NK-92 (cell line): ENCODE measurements around the gene CCDC69.
"Not testable (repeated sequence)": the region's sequence is repeated elsewhere in the genome, so short reads cannot be mapped to it uniquely, and the experiment has no call there.

Source experiments
- DNase-seq: peaks from one replicate; lab custom pipeline; 2025; ENCODE audit not compliant: unreplicated experiment; lab: John Stamatoyannopoulos, UW

CCDC69 gene

DNA sequence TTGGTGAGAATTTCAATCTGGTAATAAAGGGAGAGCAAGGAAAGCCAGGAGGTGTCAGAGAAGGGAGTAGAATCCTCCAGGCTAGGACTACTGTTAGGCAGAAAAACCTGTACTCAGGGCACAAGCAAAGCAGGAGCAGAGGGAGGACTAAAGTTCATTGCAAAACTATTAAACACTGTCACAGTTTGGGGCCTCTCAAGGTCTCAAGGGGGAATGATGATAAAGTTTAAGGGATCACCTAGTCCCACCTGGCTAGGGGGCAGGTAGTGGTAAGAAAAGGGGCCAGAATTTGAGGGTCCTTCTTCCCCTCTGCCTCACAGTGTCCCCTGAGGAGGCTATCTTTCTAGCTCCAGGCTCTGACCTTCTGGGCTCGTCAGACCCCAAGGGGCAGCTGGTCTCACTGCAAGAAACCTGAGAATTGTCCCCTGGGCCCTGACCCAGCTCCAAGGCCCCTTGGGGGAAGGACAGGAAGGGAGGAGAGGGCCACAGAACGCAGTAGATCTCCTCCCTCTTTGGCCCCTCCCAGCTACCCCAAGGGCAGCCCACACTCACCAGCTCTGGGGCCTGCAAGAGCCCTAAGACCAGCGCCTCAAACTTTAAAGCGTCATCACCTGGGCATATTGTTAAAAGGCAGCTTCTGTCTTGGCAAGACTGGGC lies 974 bp downstream of the CCDC69 start:
- no peak for DNase-seq

DNA sequence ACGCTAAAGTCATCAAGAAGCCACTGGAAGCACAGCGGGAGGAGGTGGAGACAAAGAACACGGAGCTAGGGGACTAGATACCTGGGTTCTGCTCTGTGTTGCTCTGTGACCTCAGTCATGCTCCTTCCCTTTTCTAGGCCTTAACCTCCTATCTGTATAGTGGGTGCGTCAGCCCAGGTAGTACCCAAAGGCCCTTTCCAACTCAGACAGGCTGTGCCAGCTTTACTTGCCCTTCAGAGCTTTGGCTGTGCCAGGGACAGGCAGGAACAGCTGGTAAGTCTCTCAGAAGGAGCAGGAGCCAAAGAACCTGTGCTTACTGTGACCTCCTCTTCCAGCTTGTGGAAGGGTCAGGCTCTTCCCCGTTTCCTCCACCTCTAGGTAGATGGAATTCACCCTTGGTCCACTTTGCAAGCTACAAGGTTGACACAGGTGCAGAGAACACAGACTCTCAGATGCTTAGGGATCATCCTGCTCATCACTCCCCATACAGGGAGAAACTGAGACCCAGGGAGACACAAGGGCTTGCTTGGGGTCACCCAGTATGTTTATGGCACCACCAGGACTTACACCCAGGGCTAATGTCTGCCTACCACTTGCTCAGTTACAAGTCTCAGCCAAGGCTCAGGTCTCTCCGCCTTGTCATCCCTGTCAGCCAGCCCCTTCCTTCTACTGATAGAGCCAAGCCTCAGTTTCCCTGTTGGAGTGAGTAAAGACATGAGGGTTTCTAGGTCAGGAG lies 1.7 kb downstream of the CCDC69 start:
- DNase-seq: no peak

DNA sequence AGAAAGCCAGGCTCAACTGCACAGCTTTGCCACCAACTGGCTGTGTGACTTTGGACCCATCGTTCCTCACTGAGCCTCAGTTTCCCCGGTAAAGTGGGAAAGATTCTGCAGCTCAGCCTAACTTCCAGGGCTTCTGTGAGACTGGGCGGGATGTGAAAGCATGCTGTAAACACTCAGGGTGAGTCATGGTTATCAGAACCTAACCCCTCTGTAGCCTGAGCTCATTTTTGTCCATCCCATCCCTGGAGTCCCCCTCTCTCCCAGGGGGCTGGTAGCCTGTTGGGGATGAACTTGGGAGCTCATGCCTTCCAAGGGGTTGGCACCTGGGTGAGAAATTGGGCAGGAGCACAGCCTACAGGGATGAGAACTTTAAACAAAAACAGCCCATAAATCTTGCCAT lies 2.3 kb downstream of the CCDC69 start:
- DNase-seq: no peak

DNA sequence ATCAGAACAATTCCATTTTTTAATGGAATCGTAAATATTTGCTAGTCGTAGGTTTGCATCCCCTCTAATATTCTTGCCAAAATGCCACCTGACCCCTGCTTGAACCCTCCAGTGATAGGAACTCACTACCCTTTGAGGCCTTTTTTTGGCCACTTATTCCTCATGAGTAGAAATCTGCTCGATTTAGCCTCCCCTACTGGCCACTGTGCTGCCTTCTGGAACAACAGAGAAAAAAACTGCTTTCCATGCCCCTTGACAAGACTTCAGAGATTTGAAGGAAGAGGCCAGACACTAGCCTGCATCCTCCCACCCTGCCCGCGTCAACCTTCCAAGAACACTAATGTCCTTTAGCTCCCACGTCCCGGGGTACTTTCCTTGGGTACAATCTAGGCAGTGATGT lies 4.1 kb downstream of the CCDC69 start:
- DNase-seq: no peak

DNA sequence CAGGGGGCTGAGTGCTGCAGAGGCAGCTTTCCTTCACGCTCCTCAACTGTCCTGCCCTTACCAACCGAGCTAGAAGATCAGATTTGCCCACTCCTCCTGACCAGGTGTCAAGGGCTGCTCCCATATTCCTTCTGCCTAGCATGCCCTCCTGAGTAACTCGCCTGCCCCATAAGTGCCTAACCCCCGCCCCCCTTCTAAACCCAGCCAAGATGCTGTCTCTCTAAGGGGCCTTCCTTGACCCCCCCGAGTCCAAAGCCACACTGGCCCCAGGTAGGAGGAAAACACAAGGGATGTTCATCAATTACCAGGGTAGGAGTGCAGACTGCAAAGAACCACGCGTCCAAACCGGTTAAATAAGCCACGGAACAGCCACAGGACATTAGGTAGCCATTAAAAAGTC lies 4.8 kb downstream of the CCDC69 start:
- DNase-seq: no peak

DNA sequence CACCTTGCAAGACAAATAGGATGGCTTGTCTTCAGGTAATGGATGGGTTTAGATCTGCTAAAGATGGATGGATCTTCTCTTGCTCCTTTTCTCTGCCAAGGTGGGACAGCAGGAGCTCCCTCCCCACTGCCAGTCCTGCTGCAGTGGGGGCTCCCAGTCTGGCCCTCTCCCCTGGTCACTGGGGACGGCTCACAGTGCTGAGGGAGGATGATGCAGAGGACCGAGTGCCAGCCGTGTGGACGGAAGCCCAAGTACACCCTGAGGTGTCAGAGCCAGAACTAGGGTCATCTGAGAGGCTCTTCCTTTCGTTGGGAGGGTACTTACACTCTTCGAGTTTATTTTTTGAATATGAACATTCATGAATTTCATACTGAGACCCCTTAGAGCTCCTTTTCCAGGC lies 5.7 kb downstream of the CCDC69 start:
- DNase-seq: no peak

DNA sequence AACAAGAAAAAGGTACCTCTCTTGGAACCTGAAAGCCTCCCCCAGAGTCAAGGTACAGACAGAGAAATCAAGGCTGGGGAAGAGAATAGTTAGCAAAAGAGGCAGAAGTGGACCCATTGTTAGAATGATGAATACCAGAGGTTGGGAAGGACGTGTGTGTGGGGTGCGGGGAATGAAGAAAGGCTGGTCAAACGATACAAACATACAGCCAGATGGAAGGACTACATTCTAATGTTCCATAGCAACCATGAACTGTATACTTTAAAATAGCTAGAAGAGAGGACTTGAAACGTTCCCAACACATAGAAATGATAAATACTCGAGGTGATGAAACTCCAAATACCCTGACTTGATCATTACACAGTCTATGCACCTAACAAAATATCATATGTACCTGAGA lies 7.1 kb downstream of the CCDC69 start:
- no peak for DNase-seq

DNA sequence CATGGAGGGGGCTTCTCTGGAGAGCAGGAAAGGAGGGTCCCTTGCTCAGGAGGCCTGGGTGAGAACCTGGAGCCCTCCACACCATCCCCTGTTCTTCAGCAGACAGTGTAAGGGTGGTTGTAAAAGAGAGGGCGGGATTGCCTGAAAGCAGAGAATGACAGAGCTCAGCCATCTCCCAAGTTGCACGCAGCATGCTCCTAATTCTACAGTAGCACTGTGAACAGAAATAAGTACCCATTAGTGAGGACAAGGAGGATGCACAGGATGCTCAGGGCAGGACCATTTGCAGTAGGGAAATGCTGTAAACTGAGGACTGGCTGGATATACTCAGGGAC lies 8.4 kb downstream of the CCDC69 start:
- DNase-seq: no peak

DNA sequence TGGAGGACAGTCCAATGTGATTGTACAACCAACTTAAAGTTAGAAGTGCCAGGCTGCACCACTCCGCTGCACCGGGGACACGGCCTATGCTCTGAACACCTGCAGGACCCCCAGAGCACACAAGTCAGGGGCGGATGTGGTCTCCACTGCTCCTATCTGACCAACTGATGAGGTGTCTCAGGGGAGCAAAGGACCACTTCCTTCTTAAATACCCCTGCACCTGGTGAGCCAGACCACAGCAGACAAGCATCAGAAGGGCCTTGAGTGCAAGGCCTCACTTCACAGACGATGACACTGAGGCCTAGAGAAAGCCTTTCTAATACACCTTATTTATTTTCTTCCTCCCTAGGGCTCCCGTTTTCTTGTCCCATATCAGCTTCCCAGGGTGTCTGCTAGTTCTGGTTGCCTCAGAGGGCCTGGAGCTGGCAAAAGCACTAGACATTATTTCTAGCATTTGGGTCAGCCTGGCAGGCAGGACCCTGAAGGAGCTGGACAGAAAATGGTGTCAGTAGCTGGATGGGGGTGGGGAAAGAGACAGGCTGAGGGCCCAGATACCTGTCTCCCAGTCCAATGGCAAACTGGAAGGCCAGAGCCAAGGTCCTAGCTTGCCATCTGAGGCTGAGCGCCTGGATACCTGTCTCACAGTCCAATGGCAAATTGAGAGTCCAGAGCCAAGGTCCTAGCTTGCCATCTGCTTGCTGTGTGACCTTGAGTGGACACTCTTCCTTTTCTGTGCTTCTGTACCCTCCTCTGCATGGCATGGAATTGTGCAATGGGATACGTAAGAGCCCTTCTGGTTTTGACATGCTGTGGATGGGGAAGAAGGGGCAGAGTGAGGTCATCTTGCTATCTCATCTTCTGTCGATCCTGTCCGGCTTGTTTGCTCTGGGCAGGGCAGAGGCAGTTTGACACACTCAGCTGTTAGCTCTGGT lies 9.0 kb downstream of the CCDC69 start:
- DNase-seq: no peak

DNA sequence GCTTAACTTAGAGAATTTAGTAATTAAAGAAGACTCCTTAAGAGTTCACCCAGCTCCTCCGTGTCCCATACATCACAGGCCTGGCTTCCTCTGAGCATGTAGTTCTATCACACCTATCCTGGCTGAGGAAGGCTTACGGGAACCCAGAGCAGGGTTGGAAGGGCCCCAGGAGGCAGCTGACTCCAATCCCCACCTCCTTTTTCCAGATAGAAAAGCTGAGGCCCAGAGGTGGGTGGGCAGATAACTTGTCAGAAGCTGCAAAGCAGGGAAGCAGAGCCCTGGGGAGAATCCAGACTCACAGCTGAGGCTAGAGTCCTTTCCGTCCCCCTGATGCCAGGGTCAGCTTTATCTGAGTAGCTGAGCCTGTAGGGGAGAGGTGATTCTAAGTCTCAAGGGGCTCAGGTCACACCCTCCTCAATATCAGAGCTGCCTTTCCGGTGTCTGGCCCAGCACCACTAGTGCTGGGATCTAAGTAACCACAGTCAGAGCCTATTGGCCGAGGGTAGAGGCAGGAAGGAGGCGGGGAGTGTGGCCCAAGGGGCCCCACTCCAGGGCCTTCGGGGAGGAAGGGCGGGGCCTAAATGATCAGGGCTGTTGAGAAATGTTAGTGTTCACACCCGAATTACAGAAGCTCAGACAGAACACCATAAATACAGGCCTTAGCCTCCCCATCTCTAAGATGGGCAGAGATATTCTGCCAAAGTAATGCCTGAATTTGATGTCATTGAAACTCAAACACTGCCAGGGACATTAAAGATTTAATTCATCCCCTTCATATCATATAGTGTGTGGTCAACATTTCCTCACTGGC lies 9.9 kb downstream of the CCDC69 start:
- peak; percentile 27 for DNase-seq

DNA sequence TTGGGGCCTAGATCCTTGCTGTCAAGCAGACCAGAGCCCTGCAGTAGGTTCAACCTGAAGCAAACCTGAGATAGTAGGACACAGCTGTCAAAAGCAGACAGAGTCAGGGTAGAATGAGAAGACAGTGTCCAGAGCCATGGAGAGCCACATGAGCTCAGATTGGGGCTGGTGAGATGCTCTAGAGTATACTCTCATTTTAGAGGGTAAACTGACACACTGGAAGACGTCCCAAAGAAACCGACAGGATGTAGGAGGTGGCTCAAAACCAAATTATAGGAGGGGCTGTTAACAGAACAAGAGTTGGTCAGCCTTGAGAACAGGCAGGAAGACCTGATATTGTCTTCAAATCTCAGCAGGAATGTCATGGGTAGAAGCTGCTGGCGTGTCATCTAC lies 11.5 kb downstream of the CCDC69 start:
- no peak for DNase-seq

DNA sequence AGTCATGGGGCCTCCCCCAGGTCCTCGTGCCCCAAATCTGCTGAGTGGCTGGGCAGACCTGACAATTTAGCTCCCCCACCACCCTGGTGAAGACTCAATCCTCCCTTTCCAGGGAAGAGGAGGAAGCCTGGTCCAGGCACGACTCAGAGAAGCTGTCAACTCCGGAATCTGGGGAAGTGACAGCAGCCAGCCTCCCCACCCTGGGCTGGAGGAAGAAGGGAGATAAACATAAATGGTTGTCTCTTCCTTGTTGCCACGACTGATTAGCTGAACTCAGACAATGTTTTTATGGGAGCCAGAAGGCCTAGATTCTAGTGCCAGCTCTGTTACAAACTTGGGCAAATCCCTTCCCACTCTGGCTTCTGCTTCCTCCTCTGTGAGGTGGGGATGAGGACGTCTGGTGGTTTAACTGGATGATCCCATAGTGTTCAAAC lies 15.4 kb downstream of the CCDC69 start:
- no peak for DNase-seq

DNA sequence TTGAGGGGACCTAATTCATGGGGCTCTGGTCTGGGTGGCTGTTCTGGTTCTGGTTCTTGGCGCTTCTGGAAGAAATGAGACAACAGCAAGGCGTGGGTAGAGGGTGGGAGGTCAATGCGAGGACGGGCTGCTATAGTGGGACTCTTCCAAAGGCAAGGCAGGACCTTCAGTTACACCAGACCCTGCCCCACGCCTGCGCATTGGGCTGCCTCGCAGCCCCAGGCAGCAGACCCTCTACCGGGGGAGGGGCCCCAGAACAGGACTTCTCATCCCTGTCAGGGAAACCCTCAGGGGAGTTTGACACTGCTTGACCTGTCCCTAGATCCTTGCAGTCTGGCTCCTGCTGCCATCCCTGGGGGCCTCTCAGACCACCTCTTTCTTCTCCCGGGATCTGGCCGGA lies 18.5 kb downstream of the CCDC69 start:
- DNase-seq: no peak

DNA sequence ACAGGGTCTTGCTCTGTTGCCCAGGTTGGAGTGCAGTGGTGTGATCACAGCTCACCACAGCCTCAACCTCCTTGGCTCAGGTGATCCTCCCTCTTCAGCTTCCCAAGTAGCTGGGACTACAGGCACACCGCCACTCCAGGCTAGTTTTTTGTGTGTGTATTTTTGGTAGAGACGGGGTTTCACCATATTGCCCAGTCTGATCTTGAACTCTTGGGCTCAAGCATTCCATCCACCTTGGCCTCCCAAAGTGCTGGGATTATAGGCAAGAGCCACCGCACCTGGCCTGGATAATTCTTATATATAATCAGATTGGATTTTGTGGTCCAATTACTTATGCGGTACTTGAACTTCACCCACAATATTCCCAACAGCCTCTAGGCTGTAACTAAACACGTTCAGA lies 19.8 kb downstream of the CCDC69 start:
- no peak for DNase-seq

DNA sequence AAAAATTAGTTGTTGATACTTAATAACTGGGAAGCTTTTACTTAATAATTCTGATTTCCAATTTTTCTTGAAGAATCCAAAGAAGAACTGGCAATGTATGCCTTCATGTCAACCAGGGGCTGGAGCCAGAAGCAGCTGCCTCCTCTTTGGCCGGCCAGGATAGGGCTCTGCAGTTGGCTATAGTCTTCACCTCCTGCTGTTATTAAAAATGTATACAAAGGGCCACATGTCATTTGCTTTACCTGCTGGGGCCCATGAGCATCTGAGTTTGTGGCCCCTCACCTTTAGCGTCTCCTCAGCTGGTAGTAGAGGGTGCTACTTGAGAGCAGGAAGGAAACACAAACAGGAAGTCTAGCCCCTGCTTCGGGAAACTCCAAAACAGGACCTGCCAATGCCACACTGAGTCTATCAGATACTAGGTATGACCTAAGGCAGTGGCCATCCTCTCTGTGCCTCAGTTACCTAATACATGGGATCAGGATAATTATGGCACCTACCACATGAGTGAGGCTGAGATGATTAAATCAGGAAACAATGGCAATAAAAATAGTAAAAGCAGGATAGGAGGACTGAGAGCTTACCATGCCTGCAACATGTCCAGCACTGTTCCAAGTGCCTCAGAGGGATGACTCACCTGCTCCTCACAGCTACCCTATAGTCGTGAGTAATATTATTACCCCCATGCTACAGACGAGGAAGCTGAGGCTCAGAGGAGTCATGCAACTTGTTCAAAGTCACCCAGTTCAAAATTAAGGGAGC lies 21.3 kb downstream of the CCDC69 start:
- no peak for DNase-seq

DNA sequence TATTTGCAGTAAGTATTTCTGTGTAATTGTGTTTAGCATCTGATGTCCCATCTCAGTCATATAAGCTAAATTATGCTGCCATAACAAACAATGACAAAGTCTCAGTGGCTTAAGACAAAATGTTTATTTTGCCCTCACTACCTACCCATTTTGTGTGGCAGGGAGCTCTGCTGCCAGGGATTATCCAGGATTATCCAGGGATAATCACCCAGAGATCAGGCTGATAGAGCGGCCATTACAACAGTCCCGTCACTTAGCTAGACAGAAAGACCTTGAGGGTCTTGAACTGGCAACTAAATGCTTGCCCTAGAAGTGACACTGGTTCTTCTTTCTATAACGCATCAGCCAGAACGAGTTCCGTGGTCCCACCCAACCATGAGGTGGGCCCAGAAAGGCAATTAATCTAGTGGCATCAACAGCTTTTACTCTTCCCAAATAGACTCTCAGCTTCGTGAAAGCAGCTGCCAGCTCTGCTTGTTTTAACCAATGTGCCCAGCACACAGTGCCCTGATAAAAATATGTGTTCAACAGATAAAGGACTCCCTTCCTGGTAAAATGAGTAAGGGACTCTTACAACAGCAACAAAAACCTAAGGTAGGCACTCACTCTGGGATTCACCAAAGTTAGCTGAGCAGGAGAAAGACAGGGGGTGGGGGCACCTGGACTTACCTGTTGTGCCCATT lies 22.8 kb downstream of the CCDC69 start:
- DNase-seq: no peak

DNA sequence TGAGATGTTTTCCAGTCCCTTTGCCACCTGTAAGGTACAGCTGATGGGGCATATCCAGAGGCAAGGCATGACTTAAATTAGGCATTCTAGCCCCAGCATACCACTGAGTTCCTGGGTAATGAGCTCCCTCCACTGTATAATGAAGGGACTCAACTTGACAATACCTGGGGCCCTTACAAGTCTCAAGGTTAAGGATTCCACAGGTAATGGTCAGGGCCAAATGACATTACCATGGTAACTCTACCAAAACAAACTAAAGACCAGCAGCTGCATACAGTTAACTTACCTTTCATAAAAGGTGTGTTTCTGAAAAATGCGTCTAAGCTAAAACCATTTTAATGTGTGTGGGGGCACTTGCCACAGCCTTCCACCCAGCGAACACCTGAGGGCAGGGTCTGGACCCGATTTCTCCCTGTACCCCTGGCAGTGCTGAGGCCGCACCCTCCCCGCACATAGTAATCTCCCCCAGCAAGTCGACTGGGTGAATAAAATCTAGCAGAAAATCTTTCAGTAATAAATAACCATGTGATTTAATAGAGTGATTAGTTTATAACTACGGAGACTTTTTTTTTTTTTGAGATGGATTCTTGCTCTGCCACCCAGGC lies 24.2 kb downstream of the CCDC69 start:
- DNase-seq: no peak

DNA sequence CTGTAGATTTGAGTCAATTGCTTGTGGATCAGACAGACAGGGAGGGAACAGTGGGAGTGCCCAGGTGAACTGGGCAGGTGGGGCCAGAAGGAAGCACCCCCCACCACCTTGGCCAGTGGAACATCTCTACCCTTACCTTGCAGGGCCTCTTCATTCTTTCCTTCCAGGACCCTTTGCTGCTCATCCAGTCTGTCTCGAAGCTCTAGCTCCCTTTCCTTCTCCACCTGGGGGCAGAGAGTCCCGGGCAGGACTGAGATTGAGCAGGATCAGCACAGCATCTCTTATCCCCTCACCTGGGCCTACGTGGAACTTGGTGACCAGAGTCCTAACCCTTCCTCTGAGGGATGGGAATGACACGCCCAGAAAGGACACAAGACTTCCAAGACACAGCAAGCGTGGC lies 25.0 kb downstream of the CCDC69 start:
- no peak for DNase-seq

DNA sequence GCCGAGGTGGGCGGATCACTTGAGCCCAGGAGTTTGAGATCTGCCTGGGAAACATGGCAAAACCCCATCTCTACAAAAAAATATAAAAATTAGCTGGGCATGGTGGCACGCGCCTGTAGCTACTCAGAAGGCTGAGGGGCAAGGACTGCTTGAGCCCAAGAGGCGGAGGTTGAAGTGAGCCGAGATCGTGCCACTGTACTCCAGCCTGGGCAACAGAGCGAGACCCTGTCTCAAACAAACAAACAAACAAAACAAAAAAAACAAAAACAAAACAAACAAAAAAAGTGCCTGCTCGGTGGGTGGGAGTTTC lies 26.6 kb downstream of the CCDC69 start:
- DNase-seq: not testable (repeated sequence)
